Aorta (tissue), 5 donors: ENCODE data around the gene HM13. TPM values are rescaled to one million over a fixed set of nuclear protein-coding genes. Genes with fewer than 3 reads are reported as not detected.
A peak's percentile ranks its signal among the peaks of the same experiment; 100 is the strongest.
"Not testable (repeated sequence)": the region's sequence is repeated elsewhere in the genome, so short reads cannot be mapped to it uniquely, and the experiment has no call there.

Experiments
- ATAC-seq: fragments of 200-7000 bp; cut with Tn5 transposase; one replicate; pipeline ENCODE4 v1.9.1; 2022; ENCODE audit warnings: moderate library complexity; ENCODE audit not compliant: low FRiP score
- DNase-seq, 2 donors: peaks; one replicate each; pipeline ENCODE4 v3.0.0-alpha.2; 2020
- H3K27ac ChIP-seq, 2 donors: one replicate each; pipeline ENCODE4 v1.5.1; 2013; ENCODE audit warnings: low read length in 2 of 2, mild to moderate bottlenecking in 2 of 2, moderate library complexity in 2 of 2, control low read depth in 1 of 2, inconsistent platforms in 1 of 2, low read depth in 1 of 2
- H3K27me3 ChIP-seq, 2 donors: one replicate each; pipeline ENCODE4 v1.6.1; 2013; ENCODE audit warnings: control low read depth in 1 of 2, low read length in 1 of 2, mild to moderate bottlenecking in 1 of 2, moderate library complexity in 1 of 2; ENCODE audit not compliant: insufficient read depth in 2 of 2, control insufficient read depth in 1 of 2
- H3K36me3 ChIP-seq, 2 donors: one replicate each; pipeline ENCODE4 v1.6.1; 2013; ENCODE audit warnings: control low read depth in 1 of 2, low read length in 1 of 2, mild to moderate bottlenecking in 1 of 2; ENCODE audit not compliant: insufficient read depth in 2 of 2, control insufficient read depth in 1 of 2
- H3K4me1 ChIP-seq, 2 donors: one replicate each; pipeline ENCODE4 v1.6.1; 2013; ENCODE audit warnings: low read length in 2 of 2, control low read depth in 1 of 2, mild to moderate bottlenecking in 1 of 2, moderate library complexity in 1 of 2; ENCODE audit not compliant: insufficient read depth in 2 of 2, control insufficient read depth in 1 of 2
- H3K4me3 ChIP-seq, 2 donors: one replicate each; pipeline ENCODE4 v1.5.1; 2013; ENCODE audit warnings: low read length in 2 of 2, control low read depth in 1 of 2, mild to moderate bottlenecking in 1 of 2
- H3K9me3 ChIP-seq: one replicate; pipeline ENCODE4 v1.6.1; 2013; ENCODE audit warnings: mild to moderate bottlenecking, low read length; ENCODE audit not compliant: control insufficient read depth
- WGBS, 2 donors: extraction: QIAGEN DNeasy Blood & Tissue Kit; methylation state at CpG; one replicate each; pipeline ENCODE4 v1.1.7; 2013; 5-methylcytosine and 5-hydroxymethylcytosine counted together
- intact Hi-C, 2 donors: fragments of 100-400 bp; cut with DNase I; formaldehyde crosslinking; loops; one replicate each; pipeline versions ENCODE4 v1.14.2 to v1.15.0; 2022
- polyA plus RNA-seq, 2 donors: library from polyadenylated mRNA; stranded (reverse); fragments of 200-250 nt; gene quantifications; one replicate each; pipeline ENCODE4 v1.2.3, GENCODE V29; 2013
- total RNA-seq, 2 donors: library from RNA; stranded (reverse); fragmentation: NEBNext Ultra II Directional; extraction: Animal tissue kit (Norgen Biotek cat#: 25700); gene quantifications; one replicate each; pipeline ENCODE4 v1.2.1, GENCODE V29; 2021
- donor health status: healthy with polysubstance abuse.
- donor health status: Bipolar disorder and iron deficiency.
- donor health status: DM: no; HTN: no; CAD: no.
- donor health status: DM: no; HTN: no; CAD: no.
- donor health status: DM: yes; HTN: yes; CAD: no.

The HM13 gene
- total and polyA plus RNA-seq, 4 donors, result 41.8 to 139 (median 122) TPM

- Histone ChIP-seq H3K9me3 (no peaks in the 10 kb centered on the region), H3K27ac (no peak overlapping the region), H3K4me1 (peaks cover 3 to 4% of the 10 kb centered on the region in 2 donors), H3K4me3 (peak overlapping the region in 1 of 2 donors; percentile 67), H3K27me3 (no peaks in the 10 kb centered on the region), H3K36me3 (no peaks in the 10 kb centered on the region)
- intact Hi-C loops, result no loop called here
- ATAC-seq (no peak), DNase-seq (peak in 1 of 2 donors; percentile 46)
- WGBS, 2 donors, result 86% methylated on average over 3 of the region's 3 CpGs
Observed at GRCh38 chr20:31515775-31516107, 1.5 kb downstream of the HM13 start.

DNA sequence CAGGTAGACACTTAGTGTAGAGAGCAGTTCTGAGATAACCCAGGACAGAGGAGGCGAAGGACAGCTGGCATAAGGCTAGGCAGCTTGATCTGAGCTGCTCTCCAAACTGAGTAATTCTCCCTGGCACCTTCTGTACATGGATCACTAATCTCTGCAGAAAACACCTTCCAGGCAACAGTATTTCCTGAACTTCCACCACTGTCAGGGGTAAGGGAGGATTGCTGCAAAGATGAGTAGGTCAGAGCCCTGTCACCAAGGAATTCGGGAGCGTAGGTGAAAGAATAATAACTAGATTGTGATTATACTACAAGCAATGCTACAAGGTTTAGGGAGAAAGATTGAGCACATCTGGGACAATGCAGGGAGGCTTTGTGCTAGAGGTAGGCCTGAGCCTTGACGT lies 1.9 kb downstream of the HM13 start:
- DNase-seq, result no peak
- Histone ChIP-seq H3K27ac (no peak overlapping the region), H3K9me3 (no peaks in the 10 kb centered on the region), H3K4me1 (peaks cover 3 to 4% of the 10 kb centered on the region in 2 donors), H3K4me3 (no peak overlapping the region), H3K27me3 (no peaks in the 10 kb centered on the region), H3K36me3 (no peaks in the 10 kb centered on the region)
- ATAC-seq, result no peak
- intact Hi-C loops, result no loop called here
- WGBS, 2 donors, result 85 to 87% methylated on average over 4 of the region's 4 CpGs

DNA sequence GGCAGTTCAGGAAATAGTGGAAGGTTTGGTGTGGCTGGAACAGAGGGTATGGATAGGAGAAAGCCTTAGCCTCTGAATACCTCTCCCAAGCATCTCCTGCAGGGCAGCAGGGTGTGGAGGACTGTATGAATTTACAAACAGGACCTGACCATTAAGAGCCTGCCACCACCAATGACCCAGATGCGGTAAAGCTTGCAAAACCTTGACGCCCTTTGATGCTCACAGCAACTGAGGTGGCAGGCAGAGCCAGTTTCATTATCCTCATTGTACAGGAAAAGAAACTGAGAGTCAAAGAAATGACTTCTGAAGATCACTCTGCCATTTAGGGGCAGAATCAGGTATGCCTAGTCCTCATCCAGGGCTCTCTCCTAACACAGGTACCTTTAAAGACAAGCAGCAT lies 2.4 kb downstream of the HM13 start:
- H3K36me3 ChIP-seq, result no peaks in the 10 kb centered on the region
- H3K4me1 ChIP-seq, result peaks cover 3 to 4% of the 10 kb centered on the region in 2 donors
- DNase-seq (peak in 1 of 2 donors; percentile 17), ATAC-seq (no peak)
- H3K27me3 ChIP-seq, result no peaks in the 10 kb centered on the region
- 91% methylated on average over 2 of the region's 2 CpGs for WGBS, 2 donors
- H3K9me3 ChIP-seq, result no peaks in the 10 kb centered on the region
- intact Hi-C loops, result no loop called here
- no peak overlapping the region for H3K4me3 ChIP-seq
- no peak overlapping the region for H3K27ac ChIP-seq

DNA sequence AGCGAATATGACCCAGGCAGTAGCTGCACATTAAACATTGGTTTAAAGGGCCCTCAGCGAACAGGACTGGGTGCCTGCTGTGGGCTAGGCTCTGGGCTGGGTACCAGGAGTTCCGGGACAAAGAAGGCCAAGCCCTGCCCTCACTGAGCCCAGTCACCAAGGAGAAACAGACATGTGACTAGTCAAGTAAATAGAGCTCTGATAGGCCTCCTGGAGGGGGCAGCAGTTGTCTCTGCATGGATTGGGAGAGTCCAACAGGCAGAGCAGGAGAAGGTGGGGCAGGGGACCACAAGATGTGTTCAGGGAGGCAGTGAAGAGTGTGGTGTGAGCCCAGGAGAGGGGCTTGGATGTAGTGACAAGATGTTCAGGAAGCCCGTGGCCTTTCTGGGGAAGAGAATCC lies 3.1 kb downstream of the HM13 start:
- intact Hi-C loops, result no loop called here
- peaks cover 3 to 4% of the 10 kb centered on the region in 2 donors for H3K4me1 ChIP-seq

DNA sequence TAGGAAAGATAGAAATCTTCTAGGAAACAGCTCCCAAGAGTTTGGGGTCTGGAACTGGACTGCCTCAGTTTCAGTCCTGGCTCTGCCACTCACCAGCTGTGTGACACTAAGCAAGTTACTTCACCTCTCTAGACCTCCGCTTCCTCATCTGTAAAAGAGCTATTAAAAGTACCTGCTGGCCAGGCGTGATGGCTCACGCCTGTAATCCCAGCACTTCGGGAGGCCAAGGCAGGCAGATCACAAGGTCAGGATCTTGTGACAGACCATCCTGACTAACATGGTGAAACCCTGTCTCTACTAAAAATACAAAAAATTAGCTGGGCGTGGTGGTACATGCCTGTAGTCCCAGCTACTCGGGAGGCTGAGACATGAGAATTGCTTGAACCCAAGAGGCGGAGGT lies 7.0 kb downstream of the HM13 start:
- H3K4me1 ChIP-seq, ATAC-seq, H3K27me3 ChIP-seq, DNase-seq, H3K36me3 ChIP-seq, H3K4me3 ChIP-seq, H3K9me3 ChIP-seq, H3K27ac ChIP-seq, intact Hi-C loops: not testable (repeated sequence)
- 89 to 91% methylated on average over 7 of the region's 7 CpGs for WGBS, 2 donors

More for the DNA sequence above, 3.1 kb downstream of the HM13 start:
- ATAC-seq (no peak), DNase-seq (peak in 1 of 2 donors; percentile 70)
- Histone ChIP-seq H3K4me3 (no peak overlapping the region), H3K27ac (no peak overlapping the region), H3K9me3 (no peaks in the 10 kb centered on the region), H3K36me3 (no peaks in the 10 kb centered on the region), H3K27me3 (no peaks in the 10 kb centered on the region)
- WGBS, 2 donors, result 62 to 64% methylated on average over 4 of the region's 4 CpGs

DNA sequence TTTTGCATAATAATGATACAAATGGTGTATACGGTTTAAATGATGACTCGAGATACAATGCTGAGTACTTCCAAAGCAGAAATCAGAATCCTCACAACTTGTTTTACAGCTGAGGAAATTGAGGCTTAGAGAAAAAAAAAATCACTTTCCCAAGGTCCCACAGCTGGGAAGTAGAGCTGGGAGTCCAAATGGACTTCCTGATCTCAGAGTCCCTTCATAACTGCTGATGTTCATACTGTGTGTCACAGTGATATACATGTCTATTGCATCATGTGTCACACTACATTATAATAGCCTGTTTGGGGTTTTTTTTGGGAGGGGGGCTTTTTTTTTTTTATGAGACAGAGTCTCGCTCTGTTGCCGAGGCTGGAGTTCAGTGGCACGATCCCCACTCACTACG lies 8.5 kb downstream of the HM13 start:
- Histone ChIP-seq H3K4me3 (no peak overlapping the region), H3K27ac (no peak overlapping the region), H3K36me3 (peaks cover 0 to 4% of the 10 kb centered on the region in 2 donors), H3K4me1 (peaks cover 0 to 1% of the 10 kb centered on the region in 2 donors), H3K9me3 (no peaks in the 10 kb centered on the region), H3K27me3 (no peaks in the 10 kb centered on the region)
- no peak for DNase-seq
- WGBS, 2 donors, result 81 to 87% methylated on average over 6 of the region's 6 CpGs
- ATAC-seq, result no peak
- intact Hi-C loops, result no loop called here

DNA sequence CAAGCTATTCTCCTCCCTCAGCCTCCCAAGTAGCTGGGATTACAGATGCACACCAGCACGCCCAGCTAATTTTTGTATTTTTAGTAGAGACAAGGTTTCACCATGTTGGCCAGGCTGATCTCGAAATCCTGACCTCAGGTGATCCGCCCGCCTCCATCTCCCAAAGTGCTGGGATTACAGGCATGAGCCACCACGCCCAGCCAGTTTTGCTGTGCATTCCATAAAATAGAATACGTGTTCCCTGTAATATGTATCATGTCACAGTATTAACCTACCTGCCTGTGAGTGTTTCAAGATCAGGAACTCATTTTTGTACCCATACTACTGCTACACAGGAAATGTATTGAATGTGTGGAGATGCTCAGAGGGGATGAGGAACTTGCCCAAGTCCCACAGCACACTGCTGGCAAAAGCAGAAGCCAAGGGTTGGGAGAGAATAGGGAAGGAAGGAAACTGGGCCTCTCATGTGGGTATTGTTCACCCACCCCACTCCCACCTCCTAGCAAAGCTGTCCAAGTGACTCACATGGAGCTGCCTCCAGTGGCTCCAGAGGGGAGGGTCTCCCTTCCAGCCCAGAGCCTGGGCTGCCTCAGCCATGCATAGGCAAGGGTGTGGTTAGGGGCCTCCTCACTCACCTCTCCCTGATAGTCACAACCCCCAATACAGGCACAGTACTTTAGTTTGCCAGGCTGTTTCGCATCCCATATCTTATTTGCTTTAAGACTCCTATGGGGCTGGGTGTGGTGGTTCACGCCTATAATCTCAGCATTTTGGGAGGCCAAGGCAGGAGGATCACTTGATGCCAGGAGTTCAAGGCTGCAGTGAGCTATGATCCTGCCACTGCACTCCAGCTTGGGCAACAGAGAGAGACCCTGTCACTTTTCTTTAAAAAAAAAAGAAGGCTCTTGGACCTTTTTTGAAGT lies 9.4 kb downstream of the HM13 start:
- H3K27ac ChIP-seq, result no peak overlapping the region
- no peaks in the 10 kb centered on the region for H3K27me3 ChIP-seq
- peak; percentile 58 for ATAC-seq
- peaks cover 0 to 4% of the 10 kb centered on the region in 2 donors for H3K36me3 ChIP-seq
- no peak overlapping the region for H3K4me3 ChIP-seq
- peak in 1 of 2 donors; percentile 70 for DNase-seq
- WGBS, 2 donors, result 91 to 92% methylated on average over 8 of the region's 8 CpGs
- intact Hi-C loops, result no loop called here
- H3K9me3 ChIP-seq, result no peaks in the 10 kb centered on the region
- peaks cover 0 to 1% of the 10 kb centered on the region in 2 donors for H3K4me1 ChIP-seq

DNA sequence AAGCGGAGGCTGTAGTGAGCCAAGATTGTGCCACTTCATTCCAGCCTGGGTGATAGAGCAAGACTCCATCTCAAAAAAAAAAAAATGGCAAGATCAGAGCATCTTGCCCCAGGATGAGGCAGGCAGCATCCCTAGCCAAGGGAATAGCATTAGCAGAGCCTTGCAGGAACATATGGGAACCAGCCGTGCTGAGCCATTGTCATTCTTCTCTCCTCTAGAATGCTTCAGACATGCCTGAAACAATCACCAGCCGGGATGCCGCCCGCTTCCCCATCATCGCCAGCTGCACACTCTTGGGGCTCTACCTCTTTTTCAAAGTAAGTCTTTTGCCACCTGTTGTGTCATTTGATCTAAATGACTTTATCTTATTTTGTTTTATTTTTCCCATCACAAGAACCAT lies 13.0 kb downstream of the HM13 start:
- Histone ChIP-seq H3K4me3 (no peak overlapping the region), H3K27me3 (no peaks in the 10 kb centered on the region), H3K36me3 (peaks cover 0 to 7% of the 10 kb centered on the region in 2 donors), H3K4me1 (peaks cover 0 to 1% of the 10 kb centered on the region in 2 donors), H3K9me3 (no peaks in the 10 kb centered on the region), H3K27ac (no peak overlapping the region)
- 85 to 88% methylated on average over 6 of the region's 6 CpGs for WGBS, 2 donors
- DNase-seq (no peak), ATAC-seq (no peak)
- intact Hi-C loops, result no loop called here

DNA sequence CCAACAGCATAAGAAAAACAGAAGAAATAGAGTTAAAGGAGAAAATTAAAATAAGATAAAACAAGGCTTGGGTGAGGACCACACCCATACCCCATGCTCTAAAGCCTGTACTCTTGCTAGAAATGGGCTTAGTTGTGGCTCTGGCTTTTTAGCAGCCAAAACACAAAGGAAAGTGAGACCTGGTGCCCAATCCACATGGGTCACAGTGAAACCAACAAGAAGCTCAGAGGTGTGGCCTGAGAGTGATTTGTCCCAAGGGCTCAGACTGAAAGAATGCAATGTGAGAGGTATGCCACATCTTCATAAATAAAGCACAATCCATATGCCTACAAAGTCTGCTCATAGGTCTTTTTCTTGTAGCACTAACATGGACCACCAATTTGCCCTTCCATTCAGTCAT lies 21.1 kb downstream of the HM13 start:
- Histone ChIP-seq H3K27me3 (no peaks in the 10 kb centered on the region), H3K27ac (no peak overlapping the region), H3K9me3 (no peaks in the 10 kb centered on the region), H3K4me3 (no peak overlapping the region), H3K4me1 (no peaks in the 10 kb centered on the region), H3K36me3 (peaks cover 10 to 18% of the 10 kb centered on the region in 2 donors)
- DNase-seq (no peak), ATAC-seq (no peak)
- intact Hi-C loops, result no loop called here
